ENCODE measurements around the gene UBAC2.

UBAC2 gene

DNA sequence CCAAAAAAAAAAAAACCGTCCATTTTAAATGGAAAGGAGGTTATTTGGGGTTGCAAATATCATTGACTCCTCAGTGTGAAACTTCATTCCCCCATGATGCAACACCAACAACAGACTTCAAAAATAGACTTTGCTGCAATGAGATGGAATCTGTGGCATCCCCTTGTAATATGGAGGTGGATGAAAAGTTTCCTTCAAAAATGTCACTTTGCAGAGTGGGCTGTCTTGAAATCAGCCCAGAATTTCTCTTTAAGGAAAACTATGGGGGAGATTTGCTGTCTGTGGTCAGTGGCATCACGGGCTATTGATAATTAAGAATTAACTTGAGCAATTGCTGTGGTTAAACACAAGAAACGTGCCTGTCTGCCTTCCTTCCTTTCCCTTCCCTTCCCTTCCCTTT is 56.1 kb downstream of the UBAC2 start:
- no peak overlapping the region for H3K4me3 ChIP-seq
- TF ChIP-seq, protein P1, sequence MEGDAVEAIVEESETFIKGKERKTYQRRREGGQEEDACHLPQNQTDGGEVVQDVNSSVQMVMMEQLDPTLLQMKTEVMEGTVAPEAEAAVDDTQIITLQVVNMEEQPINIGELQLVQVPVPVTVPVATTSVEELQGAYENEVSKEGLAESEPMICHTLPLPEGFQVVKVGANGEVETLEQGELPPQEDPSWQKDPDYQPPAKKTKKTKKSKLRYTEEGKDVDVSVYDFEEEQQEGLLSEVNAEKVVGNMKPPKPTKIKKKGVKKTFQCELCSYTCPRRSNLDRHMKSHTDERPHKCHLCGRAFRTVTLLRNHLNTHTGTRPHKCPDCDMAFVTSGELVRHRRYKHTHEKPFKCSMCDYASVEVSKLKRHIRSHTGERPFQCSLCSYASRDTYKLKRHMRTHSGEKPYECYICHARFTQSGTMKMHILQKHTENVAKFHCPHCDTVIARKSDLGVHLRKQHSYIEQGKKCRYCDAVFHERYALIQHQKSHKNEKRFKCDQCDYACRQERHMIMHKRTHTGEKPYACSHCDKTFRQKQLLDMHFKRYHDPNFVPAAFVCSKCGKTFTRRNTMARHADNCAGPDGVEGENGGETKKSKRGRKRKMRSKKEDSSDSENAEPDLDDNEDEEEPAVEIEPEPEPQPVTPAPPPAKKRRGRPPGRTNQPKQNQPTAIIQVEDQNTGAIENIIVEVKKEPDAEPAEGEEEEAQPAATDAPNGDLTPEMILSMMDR (IDR thresholded peaks at IDR 0.05) = no peak
- no peak for DNase-seq (ENCODE audit: low spot score)
- no peak overlapping the region for H3K27ac ChIP-seq

DNA sequence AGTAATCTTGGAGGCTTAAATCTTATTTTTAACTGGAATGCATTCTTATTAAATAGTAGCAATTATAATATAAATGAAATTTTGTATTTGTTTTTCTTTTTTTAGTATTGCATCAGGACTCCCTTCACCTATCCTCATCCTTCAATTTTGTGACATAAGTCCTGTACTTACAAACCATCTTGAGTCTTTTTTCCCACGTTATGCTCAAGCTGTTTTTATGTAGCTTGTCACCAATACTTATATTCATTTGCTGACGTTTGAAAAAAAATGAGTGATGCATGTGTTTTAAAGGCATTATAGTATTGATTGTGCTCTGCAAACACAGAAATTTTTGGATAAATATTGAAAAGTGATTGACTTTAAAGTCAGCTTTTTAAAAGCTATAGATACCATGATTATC is 56.6 kb downstream of the UBAC2 start:
- TF ChIP-seq, protein P1 (IDR thresholded peaks at IDR 0.05) = no peak
- H3K27ac ChIP-seq = no peak overlapping the region
- H3K4me3 ChIP-seq = no peak overlapping the region
- DNase-seq (ENCODE audit: low spot score) = no peak

DNA sequence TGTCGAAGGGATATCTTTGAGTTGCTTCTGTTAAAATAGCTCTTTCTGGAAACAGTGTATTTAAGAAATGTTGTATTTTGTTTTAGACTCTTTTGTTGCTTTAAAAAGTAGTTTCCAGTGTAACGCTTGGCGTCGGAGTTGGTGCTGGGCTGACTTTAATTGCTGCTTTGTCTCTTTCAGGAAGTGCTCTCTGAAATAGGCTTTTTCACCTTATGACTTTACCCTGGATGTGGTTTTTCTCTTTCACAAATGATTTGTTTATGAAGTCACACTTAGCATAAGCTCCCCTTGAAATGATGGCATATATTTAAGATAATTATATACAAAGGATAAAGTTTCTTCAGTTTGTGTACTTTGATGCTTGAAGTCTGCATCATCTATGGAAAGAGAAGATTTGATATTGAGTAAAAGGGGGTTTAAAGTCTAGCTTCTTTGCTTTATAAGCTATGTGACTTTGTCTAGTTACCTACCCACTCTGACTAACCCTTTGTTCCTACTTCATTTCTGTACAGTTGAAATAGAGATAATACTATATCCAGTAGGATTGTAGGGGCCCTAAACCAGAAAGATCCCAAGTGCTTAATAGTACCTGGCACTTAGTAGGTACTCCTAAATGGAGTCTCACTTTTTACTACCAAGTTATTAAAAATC is 57.7 kb downstream of the UBAC2 start, which contains the start of gene GPR18:
TSS of gene GPR18 (minus strand) at position 170 of the 651 bp plus-strand sequence. CDS start 2,507 bp downstream, outside the sequence.
- TF ChIP-seq, protein P1 (IDR thresholded peaks at IDR 0.05) = no peak
- Histone ChIP-seq H3K4me3 (no peak within 1 kb of the TSS), H3K27ac (no peak within 1 kb of the TSS)
- no peak for DNase-seq (ENCODE audit: low spot score)

DNA sequence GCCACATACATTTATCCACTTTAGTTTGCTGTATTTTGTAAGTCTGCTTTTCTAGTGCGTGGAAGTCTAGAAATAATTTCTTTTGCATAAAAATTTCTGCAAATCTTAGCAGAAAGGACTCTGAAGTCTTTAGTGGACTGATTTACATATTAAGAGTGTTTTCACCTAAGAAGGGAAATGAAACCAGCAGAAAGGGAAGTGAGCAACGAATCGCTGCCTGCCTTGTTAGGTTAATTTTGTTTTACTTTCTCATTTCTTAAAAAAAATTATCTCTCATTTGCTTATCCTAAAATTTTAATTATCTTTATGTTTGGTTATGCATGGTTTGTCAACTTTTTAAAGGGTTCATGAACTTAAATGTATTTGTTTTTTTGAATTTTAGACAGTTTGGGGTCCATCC is 58.3 kb downstream of the UBAC2 start:
- H3K4me3 ChIP-seq = no peak overlapping the region
- H3K27ac ChIP-seq = no peak overlapping the region
- TF ChIP-seq, protein P1 (IDR thresholded peaks at IDR 0.05) = no peak
- no peak for DNase-seq (ENCODE audit: low spot score)

DNA sequence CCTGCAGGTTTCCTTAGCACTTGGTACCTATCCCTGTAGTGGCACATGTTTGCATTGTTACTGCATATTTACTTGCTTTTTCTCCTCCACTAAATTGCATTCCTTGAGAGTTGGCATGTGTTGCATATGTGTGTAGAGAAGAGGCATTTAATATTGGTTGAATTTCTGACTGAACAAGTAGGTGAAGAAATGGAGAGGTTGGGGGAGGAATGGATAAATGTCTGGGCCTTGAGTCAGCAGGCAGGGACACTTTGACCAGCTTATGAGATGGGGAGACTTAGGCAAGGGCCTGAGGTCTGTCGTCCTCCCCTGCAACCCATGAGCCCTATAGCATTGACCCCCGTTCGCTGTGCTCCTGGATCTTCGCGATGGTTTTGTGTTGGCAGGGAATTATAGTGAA is 59.6 kb downstream of the UBAC2 start:
- Histone ChIP-seq H3K4me3 (no peak overlapping the region), H3K27ac (no peak overlapping the region)
- TF ChIP-seq, protein P1 (IDR thresholded peaks at IDR 0.05) = no peak
- DNase-seq (ENCODE audit: low spot score) = no peak

DNA sequence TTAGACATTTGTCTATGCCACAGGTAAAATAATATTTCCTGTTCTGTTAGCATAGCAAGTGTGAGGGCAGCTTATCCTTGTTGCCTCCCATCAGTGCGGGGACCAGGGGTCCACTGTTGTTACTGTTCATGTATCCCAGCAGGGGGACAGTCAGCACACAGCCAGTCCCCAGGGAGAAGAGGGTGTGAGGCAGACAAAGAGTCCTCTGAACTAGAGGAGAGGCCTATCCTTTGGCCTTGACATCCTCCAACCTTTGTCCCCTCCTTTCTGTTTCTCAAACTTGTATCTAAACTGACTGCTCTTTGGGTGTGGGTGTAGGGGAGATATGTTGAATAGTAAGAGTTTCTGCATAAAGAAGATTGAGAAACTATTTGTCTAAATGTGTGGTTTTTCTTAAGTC is 60.4 kb downstream of the UBAC2 start:
- H3K4me3 ChIP-seq = no peak overlapping the region
- TF ChIP-seq, protein P1 (IDR thresholded peaks at IDR 0.05) = no peak
- DNase-seq (ENCODE audit: low spot score) = no peak
- H3K27ac ChIP-seq = no peak overlapping the region

DNA sequence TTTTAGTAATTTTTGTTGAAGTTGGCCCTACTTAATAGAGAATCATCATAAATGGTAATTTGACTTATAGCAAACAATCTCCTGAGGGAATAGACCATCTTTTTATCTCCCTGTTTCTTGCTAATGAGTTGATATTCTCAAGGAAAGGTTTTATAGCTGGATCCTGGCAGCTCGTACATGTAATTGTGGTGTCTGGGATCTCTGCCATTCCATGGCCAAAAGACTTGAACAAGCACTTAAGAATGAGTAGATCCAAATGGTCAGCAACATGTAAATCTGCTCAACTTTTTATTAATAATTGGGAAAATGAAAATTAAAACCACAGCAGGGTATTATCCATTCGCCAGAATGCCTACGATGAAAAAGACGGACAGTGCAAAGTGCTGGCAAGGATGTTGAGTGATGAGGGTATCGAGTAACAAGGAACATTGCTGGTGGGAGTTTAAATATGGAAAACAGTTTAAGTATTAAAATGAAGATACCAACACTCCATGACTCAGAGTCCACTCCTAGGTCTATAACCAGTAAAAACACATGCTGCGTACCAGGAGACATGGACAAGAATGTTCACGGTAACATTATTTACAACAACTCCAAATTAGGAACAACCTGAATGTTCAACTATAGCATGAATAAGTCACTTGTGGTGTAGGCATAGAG is 62.6 kb downstream of the UBAC2 start:
- Histone ChIP-seq H3K4me3 (no peak overlapping the region), H3K27ac (no peak overlapping the region)
- TF ChIP-seq, protein P1 (IDR thresholded peaks at IDR 0.05) = no peak
- no peak for DNase-seq (ENCODE audit: low spot score)

All from coronary artery (tissue), 2 donors.